Measurements from ENCODE around the gene MRTFA.

DNA sequence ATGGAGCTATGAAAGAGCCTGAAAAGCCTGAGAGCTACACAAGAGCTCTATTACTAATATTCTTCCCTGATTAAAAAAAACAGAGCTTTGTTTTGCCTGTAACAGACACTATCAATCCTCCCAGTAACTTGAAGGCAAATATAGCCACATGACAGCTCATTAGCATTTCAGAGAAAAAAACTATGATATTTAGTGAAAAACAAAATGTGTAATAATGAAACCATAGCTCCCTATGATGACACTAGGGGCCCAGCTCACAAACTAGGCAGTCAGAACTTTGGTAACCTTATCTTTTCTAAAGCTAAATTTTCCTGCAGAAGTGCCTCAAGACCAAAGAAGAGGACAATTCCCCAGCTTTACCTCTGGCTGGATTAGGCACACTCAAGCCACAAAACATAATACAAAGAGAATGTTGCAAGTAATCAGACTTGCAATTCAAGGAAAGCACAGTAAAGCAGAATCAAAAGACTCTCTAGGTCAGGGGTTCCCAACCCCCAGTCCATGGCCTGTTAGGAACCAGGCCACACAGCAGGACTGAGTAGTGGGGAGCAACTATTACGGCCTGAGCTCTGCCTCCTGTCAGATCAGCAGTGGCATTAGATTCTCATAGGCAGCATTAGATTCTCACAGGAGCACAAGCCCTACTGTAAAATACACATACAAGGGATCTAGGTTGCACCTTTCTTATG, 53.3 kb downstream of the MRTFA start:
- TF ChIP-seq PYGO2 (tag; IDR thresholded peaks at IDR 0.05) (no peak), TARDBP (IDR thresholded peaks at IDR 0.05) (no peak), CBX3 (IDR thresholded peaks at IDR 0.05; ENCODE audit: borderline replicate concordance in 1 of 2, low read length in 2 of 2) (no peak), EP300 (IDR thresholded peaks at IDR 0.05; ENCODE audit: low read length) (no peak), DIDO1 (tag; IDR thresholded peaks at IDR 0.05; ENCODE audit: low read depth) (no peak), MYC (IDR thresholded peaks at IDR 0.05; ENCODE audit: low read depth, low read length) (no peak), MYC (CRISPR knock-in tag; IDR thresholded peaks at IDR 0.05; ENCODE audit: borderline replicate concordance, low read depth) (no peak)
- TF ChIP-seq, protein P1, sequence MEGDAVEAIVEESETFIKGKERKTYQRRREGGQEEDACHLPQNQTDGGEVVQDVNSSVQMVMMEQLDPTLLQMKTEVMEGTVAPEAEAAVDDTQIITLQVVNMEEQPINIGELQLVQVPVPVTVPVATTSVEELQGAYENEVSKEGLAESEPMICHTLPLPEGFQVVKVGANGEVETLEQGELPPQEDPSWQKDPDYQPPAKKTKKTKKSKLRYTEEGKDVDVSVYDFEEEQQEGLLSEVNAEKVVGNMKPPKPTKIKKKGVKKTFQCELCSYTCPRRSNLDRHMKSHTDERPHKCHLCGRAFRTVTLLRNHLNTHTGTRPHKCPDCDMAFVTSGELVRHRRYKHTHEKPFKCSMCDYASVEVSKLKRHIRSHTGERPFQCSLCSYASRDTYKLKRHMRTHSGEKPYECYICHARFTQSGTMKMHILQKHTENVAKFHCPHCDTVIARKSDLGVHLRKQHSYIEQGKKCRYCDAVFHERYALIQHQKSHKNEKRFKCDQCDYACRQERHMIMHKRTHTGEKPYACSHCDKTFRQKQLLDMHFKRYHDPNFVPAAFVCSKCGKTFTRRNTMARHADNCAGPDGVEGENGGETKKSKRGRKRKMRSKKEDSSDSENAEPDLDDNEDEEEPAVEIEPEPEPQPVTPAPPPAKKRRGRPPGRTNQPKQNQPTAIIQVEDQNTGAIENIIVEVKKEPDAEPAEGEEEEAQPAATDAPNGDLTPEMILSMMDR (IDR thresholded peaks at IDR 0.05 in 2 of 3, conservative IDR thresholded peaks at IDR 0.05 in 1 of 3; ENCODE audit: insufficient read depth in 2 of 3, low read depth in 1 of 3, low read length in 3 of 3), result no peak
- TF ChIP-seq, protein P2, sequence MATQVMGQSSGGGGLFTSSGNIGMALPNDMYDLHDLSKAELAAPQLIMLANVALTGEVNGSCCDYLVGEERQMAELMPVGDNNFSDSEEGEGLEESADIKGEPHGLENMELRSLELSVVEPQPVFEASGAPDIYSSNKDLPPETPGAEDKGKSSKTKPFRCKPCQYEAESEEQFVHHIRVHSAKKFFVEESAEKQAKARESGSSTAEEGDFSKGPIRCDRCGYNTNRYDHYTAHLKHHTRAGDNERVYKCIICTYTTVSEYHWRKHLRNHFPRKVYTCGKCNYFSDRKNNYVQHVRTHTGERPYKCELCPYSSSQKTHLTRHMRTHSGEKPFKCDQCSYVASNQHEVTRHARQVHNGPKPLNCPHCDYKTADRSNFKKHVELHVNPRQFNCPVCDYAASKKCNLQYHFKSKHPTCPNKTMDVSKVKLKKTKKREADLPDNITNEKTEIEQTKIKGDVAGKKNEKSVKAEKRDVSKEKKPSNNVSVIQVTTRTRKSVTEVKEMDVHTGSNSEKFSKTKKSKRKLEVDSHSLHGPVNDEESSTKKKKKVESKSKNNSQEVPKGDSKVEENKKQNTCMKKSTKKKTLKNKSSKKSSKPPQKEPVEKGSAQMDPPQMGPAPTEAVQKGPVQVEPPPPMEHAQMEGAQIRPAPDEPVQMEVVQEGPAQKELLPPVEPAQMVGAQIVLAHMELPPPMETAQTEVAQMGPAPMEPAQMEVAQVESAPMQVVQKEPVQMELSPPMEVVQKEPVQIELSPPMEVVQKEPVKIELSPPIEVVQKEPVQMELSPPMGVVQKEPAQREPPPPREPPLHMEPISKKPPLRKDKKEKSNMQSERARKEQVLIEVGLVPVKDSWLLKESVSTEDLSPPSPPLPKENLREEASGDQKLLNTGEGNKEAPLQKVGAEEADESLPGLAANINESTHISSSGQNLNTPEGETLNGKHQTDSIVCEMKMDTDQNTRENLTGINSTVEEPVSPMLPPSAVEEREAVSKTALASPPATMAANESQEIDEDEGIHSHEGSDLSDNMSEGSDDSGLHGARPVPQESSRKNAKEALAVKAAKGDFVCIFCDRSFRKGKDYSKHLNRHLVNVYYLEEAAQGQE (IDR thresholded peaks at IDR 0.05; ENCODE audit: borderline replicate concordance), result no peak
- TF ChIP-seq, protein P2 (CRISPR knock-in tag; IDR thresholded peaks at IDR 0.05; ENCODE audit: low read depth), result no peak
